Caco-2 (cell line): ENCODE measurements around the gene GINS2. TPM values are rescaled to one million over a fixed set of nuclear protein-coding genes. Genes with fewer than 3 reads are reported as not detected.

Source experiments
- BruUV-seq: library from RNA; stranded (reverse); fragments of 400-500 nt; replicated peaks from 2 replicates; lab custom pipeline; 2021; lab: Mats Ljungman, UMichigan
- CTCF ChIA-PET: fragments of 300-600 bp; sonication (Branson Sonifier 250); formaldehyde crosslinking; loops from one replicate; lab custom pipeline; 2022; ENCODE audit warnings: antibody characterized with exemption; lab: Charles Lee
- POLR2A ChIA-PET: fragments of 300-600 bp; sonication (Branson Sonifier 250); formaldehyde crosslinking; loops from one replicate; lab custom pipeline; 2022; ENCODE audit warnings: antibody characterized with exemption; lab: Charles Lee
- DNase-seq, 2 experiments: peaks; one replicate each; pipeline versions ENCODE4 v3.0.0 to v3.0.0-alpha.2; 2020 to 2022
- H3K27me3 ChIP-seq: replicated peaks from 2 replicates; pipeline ENCODE4 v1.6.0; 2011; ENCODE audit warnings: low read length; ENCODE audit not compliant: control insufficient read depth, insufficient read depth
- H3K36me3 ChIP-seq: 2 replicates; pipeline ENCODE4 v1.5.1; 2011; ENCODE audit warnings: low read length; ENCODE audit not compliant: control insufficient read depth, insufficient read depth
- H3K4me1 ChIP-seq: fragments of 250-450 bp; sonication (Bioruptor Pico); 2 replicates; pipeline ENCODE4 v1.5.1; 2020; ENCODE audit warnings: mild to moderate bottlenecking
- H3K4me3 ChIP-seq: 2 replicates; pipeline ENCODE4 v1.5.1; 2011; ENCODE audit warnings: low read depth, mild to moderate bottlenecking, control low read depth, low read length
- H3K9me3 ChIP-seq: fragments of 250-450 bp; sonication (Bioruptor Pico); 2 replicates; pipeline ENCODE4 v1.5.1; 2020; ENCODE audit warnings: mild to moderate bottlenecking, moderate library complexity
- H3K27ac Mint-ChIP-seq: one replicate; pipeline ENCODE4 v1.8.0; 2022; ENCODE audit warnings: mixed read lengths; ENCODE audit not compliant: unreplicated experiment
- H3K27me3 Mint-ChIP-seq: one replicate; pipeline ENCODE4 v1.8.0; 2022; ENCODE audit warnings: mixed read lengths; ENCODE audit not compliant: insufficient read depth, unreplicated experiment
- H3K36me3 Mint-ChIP-seq: one replicate; pipeline ENCODE4 v1.8.0; 2022; ENCODE audit warnings: mild to moderate bottlenecking, mixed read lengths; ENCODE audit not compliant: insufficient read depth, unreplicated experiment
- H3K4me1 Mint-ChIP-seq: one replicate; pipeline ENCODE4 v1.8.0; 2022; ENCODE audit warnings: low read depth, mixed read lengths; ENCODE audit not compliant: unreplicated experiment
- H3K4me3 Mint-ChIP-seq: one replicate; pipeline ENCODE4 v1.8.0; 2022; ENCODE audit warnings: mild to moderate bottlenecking, moderate library complexity, mixed read lengths; ENCODE audit not compliant: unreplicated experiment
- H3K9me3 Mint-ChIP-seq: one replicate; pipeline ENCODE4 v1.8.0; 2022; ENCODE audit warnings: mixed read lengths; ENCODE audit not compliant: unreplicated experiment
- CTCF ChIP-seq, 2 experiments: fragments of 200-600 bp in 1 of 2; IDR thresholded peaks; 1 replicate in 1 of 2; 2 replicates in 1 of 2; pipeline versions ENCODE4 v1.5.1 to v1.8.0; 2011 to 2022; ENCODE audit warnings: antibody characterized with exemption in 1 of 2, control low read depth in 1 of 2, inconsistent platforms in 1 of 2, low read depth in 1 of 2, low read length in 1 of 2, mild to moderate bottlenecking in 1 of 2, moderate library complexity in 1 of 2; ENCODE audit not compliant: insufficient read depth in 1 of 2, severe bottlenecking in 1 of 2, unreplicated experiment in 1 of 2
- intact Hi-C: fragments of 100-400 bp; cut with micrococcal nuclease; formaldehyde crosslinking; loops from one replicate; pipeline ENCODE4 v1.10.0; 2022; ENCODE audit not compliant: unreplicated experiment
- total RNA-seq: library from RNA; stranded (reverse); gene quantifications from 2 replicates; pipeline ENCODE4 v1.2.3, GENCODE V29; 2022

The GINS2 gene
- total RNA-seq, 1 experiment from 2014 or later = 62.9 TPM

- Histone ChIP-seq H3K4me3 (no peak overlapping the region), H3K27me3 (no peaks in the 10 kb centered on the region), H3K4me1 (peaks cover 11% of the 10 kb centered on the region; the same call in 1 of the 2 replicates), H3K36me3 (peaks cover 17% of the 10 kb centered on the region), H3K9me3 (no peaks in the 10 kb centered on the region)
- no peak for DNase-seq
- intact Hi-C loops = no loop called here
- Mint-ChIP-seq H3K9me3 (no peaks in the 10 kb centered on the region), H3K27ac (no peak overlapping the region), H3K36me3 (peaks cover 86% of the 10 kb centered on the region), H3K4me3 (no peak overlapping the region), H3K4me1 (peaks cover 21% of the 10 kb centered on the region), H3K27me3 (no peaks in the 10 kb centered on the region)
- no TSS peak for BruUV-seq
- TF ChIP-seq CTCF (IDR thresholded peaks at IDR 0.05; ENCODE audit: insufficient read depth in 1 of 2, low read depth in 1 of 2, low read length in 1 of 2, severe bottlenecking in 1 of 2, unreplicated experiment in 1 of 2) = no peak
- POLR2A ChIA-PET = no interaction called here
- CTCF ChIA-PET = interaction anchor here (1.3 to 1.8 kb wide), 2 partner anchors 40 to 82 kb away, joined by 4 to 6 read pairs; no protein-coding TSS in a partner anchor
Observed at GRCh38 chr16:85677383-85677967, 11.3 kb downstream of the GINS2 start.

- no peak for DNase-seq
- H3K27ac Mint-ChIP-seq = no peak overlapping the region
- H3K4me1 Mint-ChIP-seq = peaks cover 20% of the 10 kb centered on the region
- H3K4me3 Mint-ChIP-seq = no peak overlapping the region
- ChIA-PET CTCF (interaction anchor here (1.3 to 3.7 kb wide), 4 partner anchors 39 to 83 kb away, joined by 4 to 36 read pairs (median 7); no protein-coding TSS in a partner anchor), POLR2A (no interaction called here)
- no peaks in the 10 kb centered on the region for H3K27me3 Mint-ChIP-seq
- no peaks in the 10 kb centered on the region for H3K9me3 ChIP-seq
- H3K36me3 ChIP-seq = peaks cover 18% of the 10 kb centered on the region
- H3K4me1 ChIP-seq = peaks cover 11% of the 10 kb centered on the region; the same call in 1 of the 2 replicates
- intact Hi-C loops = no loop called here
- TF ChIP-seq CTCF (IDR thresholded peaks at IDR 0.05; ENCODE audit: insufficient read depth in 1 of 2, low read depth in 1 of 2, low read length in 1 of 2, severe bottlenecking in 1 of 2, unreplicated experiment in 1 of 2) = no peak
- H3K9me3 Mint-ChIP-seq = no peaks in the 10 kb centered on the region
- peaks cover 96% of the 10 kb centered on the region for H3K36me3 Mint-ChIP-seq
- no peaks in the 10 kb centered on the region for H3K27me3 ChIP-seq
- no peak overlapping the region for H3K4me3 ChIP-seq
- no TSS peak for BruUV-seq
Observed at GRCh38 chr16:85676466-85676865, 12.3 kb downstream of the GINS2 start.

GRCh38 chr16:85675251-85675874 is 13.4 kb downstream of the GINS2 start:
- Mint-ChIP-seq H3K9me3 (no peaks in the 10 kb centered on the region), H3K27ac (no peak overlapping the region), H3K36me3 (peaks cover 96% of the 10 kb centered on the region), H3K27me3 (no peaks in the 10 kb centered on the region), H3K4me3 (no peak overlapping the region), H3K4me1 (peaks cover 9% of the 10 kb centered on the region)
- POLR2A ChIA-PET = interaction anchor here (0.6 kb wide), 1 partner anchor 238 kb away, joined by 4 read pairs; no protein-coding TSS in a partner anchor
- BruUV-seq = no TSS peak
- Histone ChIP-seq H3K4me1 (peaks cover 11% of the 10 kb centered on the region; the same call in 1 of the 2 replicates), H3K4me3 (no peak overlapping the region), H3K27me3 (no peaks in the 10 kb centered on the region), H3K9me3 (no peaks in the 10 kb centered on the region), H3K36me3 (peaks cover 22% of the 10 kb centered on the region)
- intact Hi-C loops = loop anchor here (1.0 kb wide), 3 partner anchors 14 to 43 kb away; no protein-coding TSS in a partner anchor
- peak; percentile 72 to 77 for TF ChIP-seq CTCF (IDR thresholded peaks at IDR 0.05; ENCODE audit: insufficient read depth in 1 of 2, low read depth in 1 of 2, low read length in 1 of 2, severe bottlenecking in 1 of 2, unreplicated experiment in 1 of 2)
- peak in 1 of 2 experiments; percentile 52 for DNase-seq
- CTCF ChIA-PET = interaction anchor here (0.6 to 3.7 kb wide), 7 partner anchors 10 to 648 kb away, joined by 3 to 36 read pairs (median 5); partner anchors contain the start of gene GINS2
